Thyroid gland (tissue), 4 donors: ENCODE measurements around the gene KIT.
A peak's percentile ranks its signal among the peaks of the same experiment; 100 is the strongest.

ENCODE experiments used
- POLR2A ChIP-seq, 2 donors: fragments of 450-650 bp; IDR thresholded peaks; one replicate each; pipeline ENCODE4 v1.6.1; 2017; ENCODE audit warnings: antibody characterized with exemption in 2 of 2, mild to moderate bottlenecking in 2 of 2, moderate library complexity in 1 of 2
- TF ChIP-seq, protein P1 (sequence below), 6 experiments: fragments of 200-600 bp in 3 of 6; fragments of 450-650 bp in 3 of 6; sonication (generic) in 3 of 6; IDR thresholded peaks; one replicate each; pipeline ENCODE4 v1.5.1; 2016 to 2019; ENCODE audit warnings: antibody characterized with exemption in 6 of 6, mild to moderate bottlenecking in 2 of 6, inconsistent platforms in 1 of 6, moderate library complexity in 1 of 6

DNA sequence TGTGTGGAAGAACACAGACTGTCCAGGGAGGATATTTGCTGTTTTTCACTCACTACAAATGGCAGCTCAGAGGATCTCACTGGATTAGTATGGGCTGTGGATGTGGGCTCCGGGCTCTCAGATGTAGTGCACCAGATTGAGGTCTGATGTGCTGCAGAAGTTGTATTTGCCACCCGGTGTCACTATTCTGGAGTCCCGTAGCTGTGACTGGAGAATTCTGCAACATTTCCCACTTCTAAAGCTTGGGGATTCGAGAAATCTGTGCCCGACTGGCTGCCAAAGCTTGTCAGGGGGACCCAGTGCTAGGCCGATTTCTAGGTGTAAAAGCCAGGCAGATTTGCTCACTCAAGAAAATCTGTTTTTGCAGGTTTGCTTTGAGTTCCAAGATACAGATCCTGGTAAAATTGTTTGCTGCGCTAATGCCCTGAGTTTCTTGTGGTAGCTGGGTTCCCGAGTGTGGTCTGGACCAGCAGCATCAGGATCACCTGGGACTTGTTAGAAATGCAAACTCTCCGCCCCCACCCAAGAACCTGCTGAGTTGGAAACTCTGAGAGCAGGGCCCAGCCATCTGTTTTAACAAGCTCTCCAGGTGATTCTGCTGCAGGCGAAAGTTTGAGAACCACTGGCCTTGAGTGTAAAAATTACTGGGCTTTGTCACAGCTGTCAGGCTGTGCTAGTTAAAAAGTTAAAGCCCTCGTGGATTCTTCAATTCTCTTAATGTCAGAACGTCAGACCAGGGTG lies 18.1 kb downstream of the KIT start:
- TF ChIP-seq, protein P1, sequence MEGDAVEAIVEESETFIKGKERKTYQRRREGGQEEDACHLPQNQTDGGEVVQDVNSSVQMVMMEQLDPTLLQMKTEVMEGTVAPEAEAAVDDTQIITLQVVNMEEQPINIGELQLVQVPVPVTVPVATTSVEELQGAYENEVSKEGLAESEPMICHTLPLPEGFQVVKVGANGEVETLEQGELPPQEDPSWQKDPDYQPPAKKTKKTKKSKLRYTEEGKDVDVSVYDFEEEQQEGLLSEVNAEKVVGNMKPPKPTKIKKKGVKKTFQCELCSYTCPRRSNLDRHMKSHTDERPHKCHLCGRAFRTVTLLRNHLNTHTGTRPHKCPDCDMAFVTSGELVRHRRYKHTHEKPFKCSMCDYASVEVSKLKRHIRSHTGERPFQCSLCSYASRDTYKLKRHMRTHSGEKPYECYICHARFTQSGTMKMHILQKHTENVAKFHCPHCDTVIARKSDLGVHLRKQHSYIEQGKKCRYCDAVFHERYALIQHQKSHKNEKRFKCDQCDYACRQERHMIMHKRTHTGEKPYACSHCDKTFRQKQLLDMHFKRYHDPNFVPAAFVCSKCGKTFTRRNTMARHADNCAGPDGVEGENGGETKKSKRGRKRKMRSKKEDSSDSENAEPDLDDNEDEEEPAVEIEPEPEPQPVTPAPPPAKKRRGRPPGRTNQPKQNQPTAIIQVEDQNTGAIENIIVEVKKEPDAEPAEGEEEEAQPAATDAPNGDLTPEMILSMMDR (IDR thresholded peaks at IDR 0.05): no peak
- peak in 1 of 2 donors; percentile 66 for TF ChIP-seq POLR2A (IDR thresholded peaks at IDR 0.05)
